ENCODE measurements around the gene DHRS1. TPM values are rescaled to one million over a fixed set of nuclear protein-coding genes. Genes with fewer than 3 reads are reported as not detected.

Gene DHRS1
- total RNA-seq, 1 experiment from 2014 or later: 19.7 TPM

DNA sequence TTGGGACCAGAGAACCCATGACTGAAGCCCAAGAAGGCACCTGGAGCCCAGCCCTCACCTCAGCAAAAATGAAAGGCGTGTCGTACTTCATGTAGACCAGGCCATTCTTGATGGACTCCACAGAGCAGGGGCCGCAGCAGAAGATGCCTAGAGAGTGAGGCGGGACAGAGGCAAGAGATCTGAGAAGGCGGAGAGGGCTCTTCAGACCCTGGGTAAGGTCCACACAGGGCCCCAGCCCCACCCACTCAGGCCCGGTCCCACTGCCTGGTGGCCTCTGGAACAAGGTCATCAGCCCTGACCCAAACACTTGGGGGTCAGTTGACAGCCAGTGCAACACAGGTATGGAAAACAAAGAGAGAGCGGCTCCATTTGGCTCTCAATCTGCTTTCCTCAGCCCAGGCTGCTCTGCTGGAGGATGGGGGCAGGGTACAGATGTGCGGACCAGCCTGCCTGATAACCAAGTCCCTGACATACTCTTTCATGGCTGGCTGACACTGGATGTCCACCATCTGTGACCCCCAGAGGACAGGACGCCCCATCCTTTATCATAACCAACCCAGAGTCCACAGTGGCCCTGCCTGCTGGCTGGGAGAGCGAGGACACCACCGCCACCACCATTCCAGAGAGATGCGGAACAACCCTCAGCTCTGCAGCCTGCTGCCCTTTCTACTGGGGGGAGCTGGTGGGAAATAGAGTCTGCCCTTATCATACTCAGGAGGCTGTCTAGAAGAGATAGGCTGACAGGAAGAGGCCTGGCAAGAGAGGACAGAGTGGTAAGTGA is 43.5 kb downstream of the DHRS1 start:
- intact Hi-C loops (cut with micrococcal nuclease; ENCODE audit: unreplicated experiment): no loop called here
- H3K27ac Mint-ChIP-seq (ENCODE audit: unreplicated experiment): no peak overlapping the region
- DNase-seq: no peak
- no peaks in the 10 kb centered on the region for H3K27me3 Mint-ChIP-seq (ENCODE audit: unreplicated experiment)
- TF ChIP-seq, protein P1, sequence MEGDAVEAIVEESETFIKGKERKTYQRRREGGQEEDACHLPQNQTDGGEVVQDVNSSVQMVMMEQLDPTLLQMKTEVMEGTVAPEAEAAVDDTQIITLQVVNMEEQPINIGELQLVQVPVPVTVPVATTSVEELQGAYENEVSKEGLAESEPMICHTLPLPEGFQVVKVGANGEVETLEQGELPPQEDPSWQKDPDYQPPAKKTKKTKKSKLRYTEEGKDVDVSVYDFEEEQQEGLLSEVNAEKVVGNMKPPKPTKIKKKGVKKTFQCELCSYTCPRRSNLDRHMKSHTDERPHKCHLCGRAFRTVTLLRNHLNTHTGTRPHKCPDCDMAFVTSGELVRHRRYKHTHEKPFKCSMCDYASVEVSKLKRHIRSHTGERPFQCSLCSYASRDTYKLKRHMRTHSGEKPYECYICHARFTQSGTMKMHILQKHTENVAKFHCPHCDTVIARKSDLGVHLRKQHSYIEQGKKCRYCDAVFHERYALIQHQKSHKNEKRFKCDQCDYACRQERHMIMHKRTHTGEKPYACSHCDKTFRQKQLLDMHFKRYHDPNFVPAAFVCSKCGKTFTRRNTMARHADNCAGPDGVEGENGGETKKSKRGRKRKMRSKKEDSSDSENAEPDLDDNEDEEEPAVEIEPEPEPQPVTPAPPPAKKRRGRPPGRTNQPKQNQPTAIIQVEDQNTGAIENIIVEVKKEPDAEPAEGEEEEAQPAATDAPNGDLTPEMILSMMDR (IDR thresholded peaks at IDR 0.05; ENCODE audit: unreplicated experiment): no peak
- no peak overlapping the region for H3K4me3 Mint-ChIP-seq (ENCODE audit: low read depth, unreplicated experiment)
- H3K9me3 Mint-ChIP-seq (ENCODE audit: low read depth, unreplicated experiment): no peaks in the 10 kb centered on the region
- H3K4me1 Mint-ChIP-seq (ENCODE audit: low read depth, unreplicated experiment): peaks cover 7% of the 10 kb centered on the region
- BruUV-seq (replicated peaks): no TSS peak
- CTCF ChIA-PET: no interaction called here
- no peaks in the 10 kb centered on the region for H3K36me3 Mint-ChIP-seq (ENCODE audit: insufficient read depth, unreplicated experiment)

DNA sequence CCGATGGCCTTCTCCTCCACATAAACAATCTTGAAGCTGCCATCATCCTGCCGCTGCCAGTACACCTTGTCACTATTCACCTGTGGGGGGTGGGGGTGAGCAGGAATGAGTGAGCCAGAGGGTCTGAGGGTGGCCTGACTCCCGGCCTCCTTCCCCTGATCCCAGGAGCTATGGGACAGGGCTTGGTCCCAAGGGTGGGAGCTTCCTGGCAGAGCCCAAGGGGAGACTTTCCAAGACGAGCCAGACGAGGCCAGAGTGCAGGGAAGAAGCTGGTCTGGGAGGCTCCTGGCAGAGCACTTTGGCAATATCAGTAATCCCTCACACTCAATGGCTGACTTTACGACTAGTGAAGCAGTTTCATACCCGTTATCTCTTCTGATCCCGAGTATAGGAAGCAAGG is 44.1 kb downstream of the DHRS1 start:
- H3K36me3 Mint-ChIP-seq (ENCODE audit: insufficient read depth, unreplicated experiment): no peaks in the 10 kb centered on the region
- TF ChIP-seq, protein P1 (IDR thresholded peaks at IDR 0.05; ENCODE audit: unreplicated experiment): no peak
- CTCF ChIA-PET: no interaction called here
- no peak for DNase-seq
- peaks cover 7% of the 10 kb centered on the region for H3K4me1 Mint-ChIP-seq (ENCODE audit: low read depth, unreplicated experiment)
- H3K27ac Mint-ChIP-seq (ENCODE audit: unreplicated experiment): no peak overlapping the region
- no TSS peak for BruUV-seq (replicated peaks)
- H3K9me3 Mint-ChIP-seq (ENCODE audit: low read depth, unreplicated experiment): no peaks in the 10 kb centered on the region
- H3K4me3 Mint-ChIP-seq (ENCODE audit: low read depth, unreplicated experiment): no peak overlapping the region
- intact Hi-C loops (cut with micrococcal nuclease; ENCODE audit: unreplicated experiment): no loop called here
- H3K27me3 Mint-ChIP-seq (ENCODE audit: unreplicated experiment): no peaks in the 10 kb centered on the region

DNA sequence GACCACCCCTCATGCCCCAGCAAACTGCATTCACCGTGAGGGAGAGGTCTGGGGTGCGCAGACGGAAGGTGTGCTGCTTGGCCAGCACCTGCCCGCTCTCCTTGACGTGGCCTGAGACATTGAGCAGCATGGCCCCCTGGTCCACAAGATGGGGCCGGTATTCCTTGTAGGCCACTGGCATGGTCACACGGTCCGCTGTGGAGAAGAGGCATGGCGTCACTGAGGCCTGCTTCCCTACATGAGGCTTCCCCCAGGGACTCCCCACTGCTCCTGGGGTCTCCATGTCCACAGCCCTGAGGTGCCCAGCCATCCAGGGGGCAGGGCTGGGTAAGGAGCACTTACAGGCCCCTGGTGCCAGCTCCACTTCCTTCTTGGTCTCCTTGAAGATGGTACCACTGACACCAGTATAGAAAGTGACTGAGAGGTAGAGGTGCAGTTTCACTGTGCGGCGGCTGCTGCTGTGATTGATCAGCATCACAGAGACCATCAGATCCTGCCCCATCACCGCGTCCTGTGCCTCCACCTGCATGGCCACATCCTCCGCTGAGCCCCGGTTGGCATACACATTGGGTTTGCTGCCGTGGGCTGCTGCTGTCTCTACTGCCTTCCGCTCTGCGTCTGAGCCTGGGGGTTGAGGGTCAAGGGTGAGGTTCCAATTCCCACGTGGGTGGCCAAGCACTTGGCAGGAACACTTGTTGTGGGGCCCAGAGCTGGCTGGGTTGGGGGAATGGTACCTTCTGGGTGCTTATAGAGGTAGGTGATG is 44.8 kb downstream of the DHRS1 start:
- no TSS peak for BruUV-seq (replicated peaks)

DNA sequence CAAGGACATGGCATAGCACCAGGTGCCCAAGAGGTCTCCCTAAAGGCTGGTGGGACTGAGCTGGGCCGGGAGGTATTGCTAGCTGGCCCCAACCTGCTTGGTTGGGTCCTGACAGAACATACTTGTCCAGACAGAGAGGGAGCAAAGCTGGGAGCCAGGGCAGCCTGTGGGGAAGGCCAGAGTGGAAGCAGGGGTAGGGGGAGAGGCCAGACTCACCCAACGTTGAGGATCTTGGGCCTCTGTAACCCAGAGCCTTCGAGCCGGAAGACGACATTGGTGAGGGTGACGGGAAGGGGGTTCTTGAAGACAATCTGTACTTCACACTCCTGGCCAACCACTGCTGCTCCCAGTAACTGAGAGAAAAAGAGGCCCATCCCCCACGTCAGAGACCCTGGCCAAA is 45.6 kb downstream of the DHRS1 start:
- Mint-ChIP-seq H3K4me3 (ENCODE audit: low read depth, unreplicated experiment) (no peak overlapping the region), H3K9me3 (ENCODE audit: low read depth, unreplicated experiment) (no peaks in the 10 kb centered on the region), H3K4me1 (ENCODE audit: low read depth, unreplicated experiment) (peaks cover 7% of the 10 kb centered on the region), H3K27me3 (ENCODE audit: unreplicated experiment) (no peaks in the 10 kb centered on the region), H3K36me3 (ENCODE audit: insufficient read depth, unreplicated experiment) (no peaks in the 10 kb centered on the region), H3K27ac (ENCODE audit: unreplicated experiment) (no peak overlapping the region)
- no peak for DNase-seq
- no TSS peak for BruUV-seq (replicated peaks)
- CTCF ChIA-PET: no interaction called here
- intact Hi-C loops (cut with micrococcal nuclease; ENCODE audit: unreplicated experiment): no loop called here
- TF ChIP-seq, protein P1 (IDR thresholded peaks at IDR 0.05; ENCODE audit: unreplicated experiment): no peak

More for the DNA sequence above, 44.8 kb downstream of the DHRS1 start:
- CTCF ChIA-PET: no interaction called here
- Mint-ChIP-seq H3K36me3 (ENCODE audit: insufficient read depth, unreplicated experiment) (no peaks in the 10 kb centered on the region), H3K27me3 (ENCODE audit: unreplicated experiment) (no peaks in the 10 kb centered on the region), H3K4me1 (ENCODE audit: low read depth, unreplicated experiment) (peaks cover 7% of the 10 kb centered on the region), H3K4me3 (ENCODE audit: low read depth, unreplicated experiment) (no peak overlapping the region), H3K9me3 (ENCODE audit: low read depth, unreplicated experiment) (no peaks in the 10 kb centered on the region), H3K27ac (ENCODE audit: unreplicated experiment) (no peak overlapping the region)
- intact Hi-C loops (cut with micrococcal nuclease; ENCODE audit: unreplicated experiment): no loop called here
- TF ChIP-seq, protein P1 (IDR thresholded peaks at IDR 0.05; ENCODE audit: unreplicated experiment): no peak
- DNase-seq: no peak
